Spleen (tissue), 7 donors: Measurements from ENCODE around the gene GNG7.

Source experiments
- POLR2A ChIP-seq, 3 donors: fragments of 450-650 bp; IDR thresholded peaks; one replicate each; pipeline ENCODE4 v1.5.1; 2017; ENCODE audit warnings: antibody characterized with exemption in 3 of 3, mild to moderate bottlenecking in 1 of 3
- TF ChIP-seq, protein P1 (sequence below), 11 experiments: fragments of 200-600 bp in 7 of 11; fragments of 450-650 bp in 4 of 11; sonication (generic) in 4 of 11; IDR thresholded peaks in 8 of 11; conservative IDR thresholded peaks in 3 of 11; 1 replicate in 7 of 11; 2 replicates in 4 of 11; pipeline versions ENCODE4 v1.4.0 to v1.8.0; 2016 to 2021; ENCODE audit warnings: antibody characterized with exemption in 11 of 11, inconsistent platforms in 4 of 11, mild to moderate bottlenecking in 1 of 11
- donor health status: DM: no; HTN: no; CAD: no; lungs with moderate emphysema.
- donor health status: DM: no; HTN: no; CAD: no.
- donor health status: DM: no; HTN: no; CAD: no.

DNA sequence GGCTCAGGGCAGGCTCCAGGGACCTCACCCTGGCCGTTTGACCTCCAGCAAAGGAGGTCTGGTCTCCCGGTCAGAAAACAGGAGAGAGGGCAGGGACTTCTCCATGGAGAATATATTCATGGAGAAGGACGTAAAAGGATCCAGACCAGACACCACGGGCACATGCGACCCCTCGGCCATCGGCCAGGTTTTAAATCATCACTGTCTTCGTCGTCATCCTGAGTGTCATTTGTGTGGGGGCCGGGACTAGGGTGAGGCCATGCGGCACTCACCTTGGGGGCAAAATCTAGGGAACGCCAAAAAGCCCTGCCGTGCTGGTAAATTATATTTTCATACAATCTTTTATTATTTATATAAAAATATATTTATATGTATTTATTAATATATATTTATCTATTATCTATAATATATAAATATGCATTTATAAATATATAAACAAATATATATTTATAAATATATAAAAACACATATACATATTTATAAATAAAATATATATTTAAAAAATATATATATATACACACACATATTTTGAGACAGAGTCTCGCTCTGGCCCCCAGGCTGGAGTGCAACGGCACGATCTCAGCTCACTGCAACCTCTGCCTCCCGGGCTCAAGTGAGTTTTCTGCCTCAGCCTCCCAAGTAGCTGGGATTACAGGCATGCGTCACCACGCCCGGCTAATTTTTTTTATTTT lies 151.2 kb downstream of the GNG7 start:
- no peak for TF ChIP-seq POLR2A (IDR thresholded peaks at IDR 0.05)
- TF ChIP-seq, protein P1, sequence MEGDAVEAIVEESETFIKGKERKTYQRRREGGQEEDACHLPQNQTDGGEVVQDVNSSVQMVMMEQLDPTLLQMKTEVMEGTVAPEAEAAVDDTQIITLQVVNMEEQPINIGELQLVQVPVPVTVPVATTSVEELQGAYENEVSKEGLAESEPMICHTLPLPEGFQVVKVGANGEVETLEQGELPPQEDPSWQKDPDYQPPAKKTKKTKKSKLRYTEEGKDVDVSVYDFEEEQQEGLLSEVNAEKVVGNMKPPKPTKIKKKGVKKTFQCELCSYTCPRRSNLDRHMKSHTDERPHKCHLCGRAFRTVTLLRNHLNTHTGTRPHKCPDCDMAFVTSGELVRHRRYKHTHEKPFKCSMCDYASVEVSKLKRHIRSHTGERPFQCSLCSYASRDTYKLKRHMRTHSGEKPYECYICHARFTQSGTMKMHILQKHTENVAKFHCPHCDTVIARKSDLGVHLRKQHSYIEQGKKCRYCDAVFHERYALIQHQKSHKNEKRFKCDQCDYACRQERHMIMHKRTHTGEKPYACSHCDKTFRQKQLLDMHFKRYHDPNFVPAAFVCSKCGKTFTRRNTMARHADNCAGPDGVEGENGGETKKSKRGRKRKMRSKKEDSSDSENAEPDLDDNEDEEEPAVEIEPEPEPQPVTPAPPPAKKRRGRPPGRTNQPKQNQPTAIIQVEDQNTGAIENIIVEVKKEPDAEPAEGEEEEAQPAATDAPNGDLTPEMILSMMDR (IDR thresholded peaks at IDR 0.05 in 8 of 11, conservative IDR thresholded peaks at IDR 0.05 in 3 of 11), result no peak
